Uterus (tissue), 4 donors: Measurements from ENCODE around the gene PLSCR5. TPM values are rescaled to one million over a fixed set of nuclear protein-coding genes. Genes with fewer than 3 reads are reported as not detected.

Source experiments
- DNase-seq, 2 donors: peaks; one replicate each; pipeline ENCODE4 v3.0.0-alpha.2; 2019 to 2020
- H3K27ac ChIP-seq, 2 donors: fragments of 200-600 bp; sonication (generic); 1 replicate in 1 of 2; 2 replicates in 1 of 2; pipeline ENCODE4 v1.5.1; 2016 to 2018
- H3K27me3 ChIP-seq, 2 donors: fragments of 200-600 bp; sonication (generic); one replicate each; pipeline ENCODE4 v1.5.1; 2018 to 2019; ENCODE audit warnings: control low read depth in 1 of 2
- H3K36me3 ChIP-seq, 2 donors: fragments of 200-600 bp; sonication (generic); one replicate each; pipeline ENCODE4 v1.5.1; 2019; ENCODE audit warnings: control low read depth in 1 of 2
- H3K4me1 ChIP-seq, 2 donors: fragments of 200-600 bp; sonication (generic); one replicate each; pipeline ENCODE4 v1.5.1; 2018 to 2019; ENCODE audit warnings: control low read depth in 1 of 2
- H3K4me3 ChIP-seq, 2 donors: fragments of 200-600 bp; sonication (generic); 1 replicate in 1 of 2; 2 replicates in 1 of 2; pipeline ENCODE4 v1.5.1; 2018 to 2019; ENCODE audit warnings: mild to moderate bottlenecking in 1 of 2
- H3K9me3 ChIP-seq, 2 donors: fragments of 200-600 bp; sonication (generic); one replicate each; pipeline ENCODE4 v1.5.1; 2019; ENCODE audit warnings: control low read depth in 1 of 2
- CTCF ChIP-seq, 4 experiments: fragments of 200-600 bp in 2 of 4; fragments of 450-650 bp in 2 of 4; sonication (generic) in 2 of 4; IDR thresholded peaks; one replicate each; pipeline ENCODE4 v1.5.1; 2016 to 2019; ENCODE audit warnings: antibody characterized with exemption in 4 of 4, mild to moderate bottlenecking in 2 of 4, moderate library complexity in 1 of 4
- POLR2A ChIP-seq, 2 donors: fragments of 450-650 bp; IDR thresholded peaks; one replicate each; pipeline ENCODE4 v1.6.1; 2016; ENCODE audit warnings: antibody characterized with exemption in 2 of 2, mild to moderate bottlenecking in 1 of 2, moderate library complexity in 1 of 2
- intact Hi-C: fragments of 100-400 bp; cut with DNase I; formaldehyde crosslinking; loops from one replicate; pipeline ENCODE4 v1.15.1; 2023; ENCODE audit warnings: low total_unique reads
- total RNA-seq, 4 donors: library from RNA; depleted of rRNA in 3 of 4; stranded (reverse); fragments of >200 nt in 3 of 4; gene quantifications; one replicate each; pipeline versions ENCODE4 v1.1.0 to v1.2.4, GENCODE V29; 2014 to 2023
- donor health status: DM: yes; HTN: yes; CAD: no.

Gene PLSCR5
- total RNA-seq, 4 donors from 2014 or later: not detected

DNA sequence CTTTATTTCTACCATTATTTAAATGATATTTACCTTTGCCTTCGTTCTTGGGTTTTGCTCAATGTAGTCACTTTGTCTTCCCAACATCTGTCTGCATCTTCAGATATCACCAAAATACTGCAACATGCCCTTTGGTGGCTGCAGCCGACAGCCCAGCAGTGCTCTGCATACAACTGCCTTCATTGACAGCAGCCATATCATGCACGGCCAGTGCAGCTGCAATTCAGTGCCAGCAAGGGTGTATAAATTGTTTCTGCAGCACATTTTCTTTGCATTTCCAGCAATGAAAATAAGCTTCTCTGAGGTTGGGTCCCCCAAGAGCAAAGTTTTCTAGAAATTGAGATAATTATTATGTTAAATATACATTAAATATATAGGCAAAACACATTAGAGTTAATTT lies 6.0 kb upstream of the PLSCR5 start:
- Histone ChIP-seq H3K4me3 (no peak overlapping the region), H3K27ac (no peak overlapping the region), H3K36me3 (no peaks in the 10 kb centered on the region), H3K9me3 (no peaks in the 10 kb centered on the region), H3K27me3 (no peaks in the 10 kb centered on the region), H3K4me1 (no peaks in the 10 kb centered on the region)
- intact Hi-C loops: no loop called here
- no peak for DNase-seq
- TF ChIP-seq POLR2A (IDR thresholded peaks at IDR 0.05) (no peak), CTCF (IDR thresholded peaks at IDR 0.05) (no peak)

DNA sequence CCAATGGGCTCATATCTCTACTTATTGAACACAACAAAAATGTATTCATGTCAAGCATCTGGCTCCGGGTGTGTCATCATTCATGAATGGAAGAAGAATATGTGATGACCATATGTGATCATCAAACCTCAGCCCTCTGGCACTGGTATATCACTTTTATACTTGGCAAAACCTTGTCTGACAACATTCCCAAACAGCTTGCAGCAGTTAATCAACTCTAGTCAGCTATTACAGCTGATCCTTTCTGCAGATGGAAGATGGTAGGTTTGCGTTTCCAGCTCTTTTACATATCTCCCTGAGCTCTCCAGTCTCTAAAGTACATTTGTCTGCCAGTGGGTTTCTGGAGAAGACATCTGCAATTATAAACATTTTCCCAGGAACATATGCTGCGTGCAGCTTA lies 6.6 kb downstream of the PLSCR5 start:
- Histone ChIP-seq H3K36me3 (no peaks in the 10 kb centered on the region), H3K27me3 (no peaks in the 10 kb centered on the region), H3K9me3 (no peaks in the 10 kb centered on the region), H3K4me3 (no peak overlapping the region), H3K4me1 (no peaks in the 10 kb centered on the region), H3K27ac (no peak overlapping the region)
- no peak for DNase-seq
- no peak for TF ChIP-seq CTCF (IDR thresholded peaks at IDR 0.05)
- TF ChIP-seq POLR2A (IDR thresholded peaks at IDR 0.05): no peak
- intact Hi-C loops: no loop called here

- Histone ChIP-seq H3K9me3 (no peaks in the 10 kb centered on the region), H3K36me3 (no peaks in the 10 kb centered on the region), H3K27ac (no peak overlapping the region), H3K27me3 (no peaks in the 10 kb centered on the region), H3K4me1 (no peaks in the 10 kb centered on the region), H3K4me3 (no peak overlapping the region)
- TF ChIP-seq CTCF (IDR thresholded peaks at IDR 0.05) (peak in 1 of 4 experiments; percentile 15), POLR2A (IDR thresholded peaks at IDR 0.05) (no peak)
- DNase-seq: no peak
- intact Hi-C loops: no loop called here
Measured at GRCh38 chr3:146594843-146595482, 10.2 kb downstream of the PLSCR5 start.

DNA sequence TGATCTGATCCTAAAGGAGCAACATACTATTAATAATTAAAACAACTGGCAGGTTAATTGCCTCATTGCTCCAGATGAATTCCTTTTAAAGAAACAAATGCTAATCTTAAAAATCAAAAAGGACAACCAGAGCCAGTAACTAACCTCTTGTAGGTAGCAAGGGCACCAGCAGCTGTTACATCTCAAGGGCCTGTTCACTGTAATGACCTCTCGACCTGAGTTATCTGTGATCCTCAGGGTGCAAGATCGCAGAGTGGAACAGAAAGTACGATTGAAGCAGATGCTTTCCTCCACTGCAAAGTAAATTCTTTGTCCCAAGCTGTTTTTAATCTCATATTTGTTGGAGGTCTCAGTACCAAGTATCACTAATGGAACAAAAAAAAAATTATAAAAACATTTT lies 11.4 kb downstream of the PLSCR5 start:
- Histone ChIP-seq H3K27ac (no peak overlapping the region), H3K4me1 (no peaks in the 10 kb centered on the region), H3K4me3 (no peak overlapping the region), H3K27me3 (no peaks in the 10 kb centered on the region), H3K36me3 (no peaks in the 10 kb centered on the region), H3K9me3 (no peaks in the 10 kb centered on the region)
- intact Hi-C loops: no loop called here
- DNase-seq: no peak
- TF ChIP-seq POLR2A (IDR thresholded peaks at IDR 0.05) (no peak), CTCF (IDR thresholded peaks at IDR 0.05) (no peak)

DNA sequence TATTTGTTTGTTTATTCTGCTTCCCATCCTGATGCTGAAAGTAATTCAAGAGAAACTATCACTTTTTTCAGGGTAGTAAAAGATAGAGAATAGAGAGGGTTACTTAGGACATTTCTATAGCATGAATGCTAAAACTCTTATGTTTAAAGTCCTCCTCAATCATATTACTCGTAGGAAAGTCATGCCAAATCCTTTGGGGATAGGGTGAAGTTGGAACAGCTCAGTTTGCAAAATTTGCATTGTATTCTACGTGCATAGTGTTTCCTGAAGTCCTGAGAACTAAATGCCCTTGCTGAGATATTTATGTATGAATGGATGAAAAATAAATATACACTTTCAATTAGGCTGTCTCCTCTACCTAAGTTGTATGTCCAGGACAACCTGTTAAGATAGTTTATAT lies 14.6 kb downstream of the PLSCR5 start:
- intact Hi-C loops: no loop called here

More for the DNA sequence above, 14.6 kb downstream of the PLSCR5 start:
- Histone ChIP-seq H3K36me3 (no peaks in the 10 kb centered on the region), H3K27me3 (no peaks in the 10 kb centered on the region), H3K27ac (no peak overlapping the region), H3K4me3 (no peak overlapping the region), H3K9me3 (no peaks in the 10 kb centered on the region), H3K4me1 (no peaks in the 10 kb centered on the region)
- TF ChIP-seq CTCF (IDR thresholded peaks at IDR 0.05) (no peak), POLR2A (IDR thresholded peaks at IDR 0.05) (no peak)
- no peak for DNase-seq
